ENCODE data around the gene NOLC1. TPM values are rescaled to one million over a fixed set of nuclear protein-coding genes. Genes with fewer than 3 reads are reported as not detected.

The NOLC1 gene
- total and polyA plus RNA-seq, 2 of the 13 experiments (the other 11 are each of a cell fraction or from before 2014, with no cell fraction given): 50.6 to 81.0 TPM

- Histone ChIP-seq H3K36me3 (replicated peaks in 1 of 2; ENCODE audit: control insufficient read depth in 1 of 2, insufficient read depth in 2 of 2, low read length in 2 of 2) (peaks cover 2 to 11% of the 10 kb centered on the region in 2 experiments; a peak in 4 of 5 replicates), H3K9ac (ENCODE audit: insufficient read depth, low read depth, low read length) (no peak overlapping the region), H3K4me2 (ENCODE audit: low read depth, low read length) (peak overlapping the region; percentile 77; the same call in 1 of the 2 replicates), H3K79me2 (ENCODE audit: insufficient read depth, low read length) (peaks cover 20% of the 10 kb centered on the region), H4K20me1 (ENCODE audit: insufficient read depth, low read length) (peaks cover 9% of the 10 kb centered on the region), H3K27ac (ENCODE audit: extremely low read length, insufficient read depth, low read length) (no peak overlapping the region), H3K9me3 (ENCODE audit: low read length) (no peaks in the 10 kb centered on the region), H3K27me3 (ENCODE audit: control insufficient read depth in 1 of 2, insufficient read depth in 2 of 2, low read length in 2 of 2) (peaks cover 0 to 2% of the 10 kb centered on the region in 2 experiments; a peak in 1 of 5 replicates), H3K4me3 (replicated peaks in 1 of 3; ENCODE audit: insufficient read depth in 1 of 3, low read depth in 2 of 3, low read length in 3 of 3) (no peak overlapping the region), H2AFZ (ENCODE audit: low read length) (no peak overlapping the region), H3K4me1 (ENCODE audit: insufficient read depth, low read length) (peaks cover 68% of the 10 kb centered on the region)
- no peak for TF ChIP-seq HMGXB3 (CRISPR knock-in tag; IDR thresholded peaks at IDR 0.05; ENCODE audit: borderline replicate concordance)
- no peak for TF ChIP-seq PCBP1 (IDR thresholded peaks at IDR 0.05; ENCODE audit: borderline replicate concordance, low read depth, low read length)
- no peak for TF ChIP-seq SRY (CRISPR knock-in tag; IDR thresholded peaks at IDR 0.05)
- no peak for TF ChIP-seq BCLAF1 (IDR thresholded peaks at IDR 0.05)
- in situ Hi-C loops (cut with HindIII; ENCODE audit: extremely low pct_ligation_motif_present, low pct_unique_long_range_greater_than_20kb) (no loop called here), intact Hi-C loops (cut with micrococcal nuclease; ENCODE audit: unreplicated experiment) (loop anchor here (5.0 kb wide), 1 partner anchor 48 kb away; the partner anchor contains the start of gene HPS6)
- CTCF ChIA-PET (ENCODE audit: low intra/inter-chr PET ratio, low total read pairs): no interaction called here
- POLR2A ChIA-PET: interaction anchor here (1.2 to 3.2 kb wide), 5 partner anchors 12 to 305 kb away, joined by 3 to 28 read pairs (median 7); partner anchors contain the start of gene FBXL15
- WGBS (ENCODE audit: low lambda C conversion rate): 36% methylated on average over 3 of the region's 3 CpGs
- DNase-seq (ENCODE audit: low spot score): no peak
- no peak for FAIRE-seq
- BruUV-seq (replicated peaks): no TSS peak
- ATAC-seq: no peak
These were observed 36.4 kb upstream of the NOLC1 start for GRCh38 chr10:102115775-102116174.

Measured in HepG2 (cell line).